ENCODE measurements around the gene GPRIN3. TPM values are rescaled to one million over a fixed set of nuclear protein-coding genes. Genes with fewer than 3 reads are reported as not detected.
"Not testable (repeated sequence)": the region's sequence is repeated elsewhere in the genome, so short reads cannot be mapped to it uniquely, and the experiment has no call there.

The GPRIN3 gene
- polyA plus RNA-seq, 3 donors: 5.9 to 7.0 (median 6.8) TPM

GRCh38 chr4:89322671-89323070 lies 15.1 kb upstream of the GPRIN3 start:
- DNase-seq: no peak

- no peak for DNase-seq
Observed at GRCh38 chr4:89319756-89320155, 12.2 kb upstream of the GPRIN3 start.

- DNase-seq: no peak
Observed at GRCh38 chr4:89316931-89317366, 9.3 kb upstream of the GPRIN3 start.

- DNase-seq: no peak
Observed at GRCh38 chr4:89316211-89316610, 8.6 kb upstream of the GPRIN3 start.

GRCh38 chr4:89314291-89314690 lies 6.7 kb upstream of the GPRIN3 start:
- DNase-seq: no peak

GRCh38 chr4:89312066-89312465 lies 4.5 kb upstream of the GPRIN3 start:
- no peak for DNase-seq

- DNase-seq: no peak
Observed at GRCh38 chr4:89311433-89311832, 3.8 kb upstream of the GPRIN3 start.

GRCh38 chr4:89309154-89309553 lies 1.6 kb upstream of the GPRIN3 start:
- not testable (repeated sequence) for DNase-seq

- DNase-seq: no peak
Observed at GRCh38 chr4:89308161-89308500, 531 bp upstream of the GPRIN3 start.

- no peak for DNase-seq
Observed at GRCh38 chr4:89307178-89307445, 488 bp downstream of the GPRIN3 start.

- DNase-seq: no peak
Observed at GRCh38 chr4:89306486-89307177, 968 bp downstream of the GPRIN3 start.

GRCh38 chr4:89305712-89306437 lies 1.7 kb downstream of the GPRIN3 start:
- no peak for DNase-seq

- no peak for DNase-seq
Observed at GRCh38 chr4:89305028-89305427, 2.6 kb downstream of the GPRIN3 start.

GRCh38 chr4:89303814-89304388 lies 3.7 kb downstream of the GPRIN3 start:
- DNase-seq: no peak

- DNase-seq: no peak
Observed at GRCh38 chr4:89303177-89303576, 4.4 kb downstream of the GPRIN3 start.

GRCh38 chr4:89301902-89302301 lies 5.7 kb downstream of the GPRIN3 start:
- no peak for DNase-seq

GRCh38 chr4:89301003-89301402 lies 6.6 kb downstream of the GPRIN3 start:
- no peak for DNase-seq

GRCh38 chr4:89300499-89300898 lies 7.1 kb downstream of the GPRIN3 start:
- no peak for DNase-seq

- no peak for DNase-seq
Observed at GRCh38 chr4:89300060-89300459, 7.5 kb downstream of the GPRIN3 start.

GRCh38 chr4:89299153-89299791 lies 8.3 kb downstream of the GPRIN3 start:
- no peak for DNase-seq

- DNase-seq: no peak
Observed at GRCh38 chr4:89298788-89299152, 8.8 kb downstream of the GPRIN3 start.

- DNase-seq: no peak
Observed at GRCh38 chr4:89298155-89298554, 9.4 kb downstream of the GPRIN3 start.

- DNase-seq: no peak
Observed at GRCh38 chr4:89296896-89297295, 10.7 kb downstream of the GPRIN3 start.
